ENCODE data around the gene ZSCAN16.

GRCh38 chr6:28078050-28078449 is 46.4 kb upstream of the ZSCAN16 start:
- TF ChIP-seq CTCF (IDR thresholded peaks at IDR 0.05): no peak
- TF ChIP-seq POLR2A (IDR thresholded peaks at IDR 0.05): no peak

All from Peyer's patch (tissue), 4 donors.